H1 (cell line): ENCODE measurements around the gene SLFN12L. TPM values are rescaled to one million over a fixed set of nuclear protein-coding genes. Genes with fewer than 3 reads are reported as not detected.

ENCODE experiments used
- CTCF ChIA-PET: fragments of 300-600 bp; sonication (Branson Sonifier 250); formaldehyde crosslinking; loops from one replicate; lab custom pipeline; 2021; ENCODE audit not compliant: partially characterized antibody; lab: Charles Lee
- POLR2A ChIA-PET: fragments of 300-600 bp; sonication (Branson Sonifier 250); formaldehyde crosslinking; loops from one replicate; lab custom pipeline; 2021; ENCODE audit warnings: inconsistent platforms; ENCODE audit not compliant: partially characterized antibody; lab: Charles Lee
- DNase-seq, 2 experiments: peaks; one replicate each; pipeline versions ENCODE4 v3.0.0 to v3.0.0-alpha.2; 2010 to 2022; ENCODE audit warnings: low spot score in 2 of 2, low read depth in 1 of 2, mixed read lengths in 1 of 2
- FAIRE-seq: peaks from 2 replicates; lab custom pipeline; 2011; peaks lifted over from hg19 to GRCh38; lab: Jason Lieb, UNC
- H2AFZ ChIP-seq: 2 replicates; pipeline ENCODE4 v1.8.1; 2012; ENCODE audit warnings: low read length, inconsistent platforms
- H2AK5ac ChIP-seq: 2 replicates; pipeline ENCODE4 v1.6.1; 2013; ENCODE audit warnings: low read depth, low read length
- H2BK120ac ChIP-seq: replicated peaks from 2 replicates; pipeline ENCODE3; 2013; ENCODE audit warnings: low read depth, low read length, inconsistent platforms
- H2BK12ac ChIP-seq: 2 replicates; pipeline ENCODE4 v1.6.1; 2013; ENCODE audit warnings: low read depth, low read length
- H2BK15ac ChIP-seq: 2 replicates; pipeline ENCODE4 v1.6.1; 2013; ENCODE audit warnings: low read length
- H2BK20ac ChIP-seq: 2 replicates; pipeline ENCODE4 v1.6.1; 2013; ENCODE audit warnings: low read length
- H2BK5ac ChIP-seq: 2 replicates; pipeline ENCODE4 v1.6.1; 2013; ENCODE audit warnings: low read depth, low read length
- H3K14ac ChIP-seq: 2 replicates; pipeline ENCODE4 v1.6.1; 2013; ENCODE audit warnings: inconsistent platforms; ENCODE audit not compliant: insufficient read length
- H3K18ac ChIP-seq: 2 replicates; pipeline ENCODE4 v1.6.1; 2013; ENCODE audit warnings: low read length; ENCODE audit errors: extremely low read depth
- H3K23ac ChIP-seq: 2 replicates; pipeline ENCODE4 v1.6.1; 2013; ENCODE audit warnings: inconsistent platforms; ENCODE audit not compliant: insufficient read length
- H3K23me2 ChIP-seq: 2 replicates; pipeline ENCODE4 v1.6.1; 2013; ENCODE audit warnings: low read depth, low read length
- H3K27ac ChIP-seq: 2 replicates; pipeline ENCODE4 v1.6.1; 2011; ENCODE audit warnings: low read depth, low read length, inconsistent platforms
- H3K27me3 ChIP-seq, 4 experiments: replicated peaks in 1 of 4; 1 replicate in 1 of 4; 2 replicates in 3 of 4; pipeline versions ENCODE4 v1.6.1 to v1.8.1; 2011 to 2013; ENCODE audit warnings: low read length in 3 of 4, mild to moderate bottlenecking in 3 of 4, inconsistent platforms in 2 of 4, mixed read lengths in 2 of 4, moderate library complexity in 1 of 4; ENCODE audit not compliant: control insufficient read depth in 3 of 4, insufficient read depth in 3 of 4; ENCODE audit errors: extremely low read depth in 1 of 4
- H3K36me3 ChIP-seq, 4 experiments: 2 replicates each; pipeline versions ENCODE4 v1.6.1 to v1.8.1; 2011 to 2013; ENCODE audit warnings: mild to moderate bottlenecking in 4 of 4, low read length in 3 of 4, moderate library complexity in 2 of 4, control low read depth in 1 of 4, inconsistent platforms in 1 of 4; ENCODE audit not compliant: insufficient read depth in 4 of 4, control insufficient read depth in 2 of 4
- H3K4ac ChIP-seq: replicated peaks from 2 replicates; pipeline ENCODE3; 2013; ENCODE audit warnings: low read length, low read depth, mixed read lengths, inconsistent platforms; ENCODE audit not compliant: insufficient read length
- H3K4me1 ChIP-seq, 4 experiments: replicated peaks in 1 of 4; 1 replicate in 1 of 4; 2 replicates in 3 of 4; pipeline versions ENCODE4 v1.6.1 to v1.8.1; 2011 to 2013; ENCODE audit warnings: low read length in 3 of 4, inconsistent platforms in 2 of 4, mixed read lengths in 1 of 4; ENCODE audit not compliant: insufficient read depth in 4 of 4, control insufficient read depth in 3 of 4
- H3K4me2 ChIP-seq, 2 experiments: 2 replicates each; pipeline versions ENCODE4 v1.6.1 to v1.8.1; 2011 to 2013; ENCODE audit warnings: low read depth in 2 of 2, low read length in 2 of 2, control low read depth in 1 of 2, inconsistent platforms in 1 of 2, mild to moderate bottlenecking in 1 of 2; ENCODE audit not compliant: insufficient read depth in 1 of 2
- H3K4me3 ChIP-seq, 4 experiments: fragments of 200-600, 300-600 bp in 1 of 4; sonication (generic), shearing (Covaris generic), sonication (Bioruptor Twin) in 1 of 4; 2 replicates each; pipeline versions ENCODE4 v1.5.1 to v1.8.1; 2011 to 2016; ENCODE audit warnings: low read length in 4 of 4, low read depth in 3 of 4, control low read depth in 2 of 4, inconsistent platforms in 2 of 4, mild to moderate bottlenecking in 2 of 4, mixed read lengths in 1 of 4, moderate library complexity in 1 of 4; ENCODE audit not compliant: insufficient read depth in 2 of 4; ENCODE audit errors: extremely low read depth in 1 of 4
- H3K56ac ChIP-seq: replicated peaks from 2 replicates; pipeline ENCODE3; 2013; ENCODE audit warnings: low read depth, mild to moderate bottlenecking, mixed read lengths, low read length, inconsistent platforms; ENCODE audit not compliant: insufficient read length
- H3K79me1 ChIP-seq: 2 replicates; pipeline ENCODE4 v1.6.1; 2013; ENCODE audit warnings: low read depth, low read length, control low read depth
- H3K79me2 ChIP-seq, 2 experiments: 2 replicates each; pipeline versions ENCODE4 v1.6.1 to v1.8.1; 2012 to 2013; ENCODE audit warnings: low read length in 2 of 2, mild to moderate bottlenecking in 2 of 2, inconsistent platforms in 1 of 2; ENCODE audit not compliant: insufficient read depth in 2 of 2, control insufficient read depth in 1 of 2
- H3K9ac ChIP-seq, 4 experiments: replicated peaks in 1 of 4; 1 replicate in 1 of 4; 2 replicates in 3 of 4; pipeline versions ENCODE4 v1.6.1 to v1.8.1; 2011 to 2013; ENCODE audit warnings: low read depth in 3 of 4, low read length in 3 of 4, control low read depth in 2 of 4, mild to moderate bottlenecking in 2 of 4, moderate library complexity in 2 of 4, inconsistent platforms in 1 of 4; ENCODE audit errors: extremely low read depth in 1 of 4
- H3K9me3 ChIP-seq, 2 experiments: 2 replicates each; pipeline versions ENCODE4 v1.6.1 to v1.8.1; 2012 to 2013; ENCODE audit warnings: mild to moderate bottlenecking in 2 of 2, moderate library complexity in 2 of 2, control low read depth in 1 of 2, inconsistent platforms in 1 of 2, low read depth in 1 of 2, low read length in 1 of 2, mixed read lengths in 1 of 2; ENCODE audit not compliant: insufficient read depth in 2 of 2
- H4K20me1 ChIP-seq, 2 experiments: replicated peaks in 1 of 2; 2 replicates each; pipeline versions ENCODE3 to v1.8.1; 2011 to 2013; ENCODE audit warnings: inconsistent platforms in 2 of 2, low read length in 2 of 2, mild to moderate bottlenecking in 1 of 2; ENCODE audit not compliant: insufficient read depth in 2 of 2, control insufficient read depth in 1 of 2
- H4K5ac ChIP-seq: 2 replicates; pipeline ENCODE4 v1.6.1; 2013; ENCODE audit warnings: low read length, low read depth, mixed read lengths, inconsistent platforms; ENCODE audit not compliant: insufficient read length
- H4K8ac ChIP-seq: 2 replicates; pipeline ENCODE4 v1.8.0; 2013; ENCODE audit warnings: mild to moderate bottlenecking, moderate library complexity, low read length, inconsistent platforms; ENCODE audit not compliant: insufficient read depth; ENCODE audit errors: extremely low read depth
- H4K91ac ChIP-seq: replicated peaks from 2 replicates; pipeline ENCODE3; 2013; ENCODE audit warnings: low read length, mixed read lengths, inconsistent platforms; ENCODE audit not compliant: insufficient read length
- BACH1 ChIP-seq: IDR thresholded peaks from 2 replicates; pipeline ENCODE4 v1.6.1; 2012; ENCODE audit warnings: low read length, improper control_type of control experiment
- CBX8 ChIP-seq: fragments of 300-800, 300-1000 bp; sonication (generic); IDR thresholded peaks from 2 replicates; pipeline ENCODE4 v1.7.1; 2016; ENCODE audit warnings: low read depth, low read length, borderline replicate concordance
- CHD1 ChIP-seq: IDR thresholded peaks from 2 replicates; pipeline ENCODE4 v1.6.1; 2012; ENCODE audit warnings: low read depth, low read length, improper control_type of control experiment
- EGR1 ChIP-seq: IDR thresholded peaks from 2 replicates; pipeline ENCODE4 v1.6.1; 2011; ENCODE audit warnings: low read depth, low read length, borderline replicate concordance
- HDAC2 ChIP-seq, 2 experiments: fragments of 300-600 bp in 1 of 2; sonication (generic) in 1 of 2; IDR thresholded peaks; 2 replicates each; pipeline ENCODE4 v1.6.1; 2011 to 2012; ENCODE audit warnings: low read depth in 2 of 2, low read length in 2 of 2, mild to moderate bottlenecking in 2 of 2, moderate library complexity in 2 of 2, borderline replicate concordance in 1 of 2, inconsistent platforms in 1 of 2
- KDM4A ChIP-seq: IDR thresholded peaks from one replicate; pipeline ENCODE4 v1.7.1; 2012; ENCODE audit warnings: low read depth, mild to moderate bottlenecking, moderate library complexity, low read length, inconsistent platforms; ENCODE audit not compliant: severe bottlenecking
- MAX ChIP-seq: IDR thresholded peaks from 2 replicates; pipeline ENCODE4 v1.6.1; 2012; ENCODE audit warnings: inconsistent platforms
- RBBP5 ChIP-seq: IDR thresholded peaks from 2 replicates; pipeline ENCODE4 v1.7.1; 2012; ENCODE audit warnings: low read depth, mild to moderate bottlenecking, inconsistent platforms, low read length, moderate library complexity, borderline replicate concordance
- RFX5 ChIP-seq: IDR thresholded peaks from 2 replicates; pipeline ENCODE4 v1.6.1; 2011; ENCODE audit warnings: low read depth, low read length, improper control_type of control experiment, borderline replicate concordance
- RXRA ChIP-seq: IDR thresholded peaks from 2 replicates; pipeline ENCODE4 v1.6.1; 2011; ENCODE audit warnings: low read depth, mild to moderate bottlenecking, low read length, moderate library complexity; ENCODE audit not compliant: insufficient read depth
- SIN3A ChIP-seq, 2 experiments: IDR thresholded peaks in 1 of 2; conservative IDR thresholded peaks in 1 of 2; 2 replicates each; pipeline ENCODE4 v1.6.1; 2011 to 2012; ENCODE audit warnings: low read length in 2 of 2, improper control_type of control experiment in 1 of 2, low read depth in 1 of 2, mild to moderate bottlenecking in 1 of 2
- SIRT6 ChIP-seq: IDR thresholded peaks from one replicate; pipeline ENCODE4 v1.7.1; 2012; ENCODE audit warnings: low read length, inconsistent platforms
- SP2 ChIP-seq: IDR thresholded peaks from 2 replicates; pipeline ENCODE4 v1.6.1; 2012; ENCODE audit warnings: mild to moderate bottlenecking, low read length, inconsistent platforms
- SUZ12 ChIP-seq: fragments of 200-600 bp; sonication (generic); IDR thresholded peaks from 2 replicates; pipeline ENCODE4 v1.6.1; 2012; ENCODE audit warnings: mild to moderate bottlenecking, inconsistent platforms, low read length, moderate library complexity, mixed read lengths
- TBP ChIP-seq: IDR thresholded peaks from 2 replicates; pipeline ENCODE4 v1.6.1; 2011; ENCODE audit warnings: low read depth, low read length, improper control_type of control experiment
- WGBS, 2 experiments: shearing (Covaris generic) in 1 of 2; methylation state at CpG; one replicate each; pipeline versions ENCODE4 v1.1.6 to v1.1.7; 2013 to 2015; ENCODE audit warnings: low lambda C conversion rate in 2 of 2, mixed read lengths in 2 of 2, inconsistent platforms in 1 of 2, low coverage in 1 of 2, missing lambda C conversion rate in 1 of 2; ENCODE audit not compliant: insufficient replicate concordance in 2 of 2, insufficient coverage in 1 of 2, insufficient read length in 1 of 2; ENCODE audit errors: extremely low coverage in 1 of 2, missing lambda C conversion rate in 1 of 2; 5-methylcytosine and 5-hydroxymethylcytosine counted together
- polyA plus RNA-seq, 7 experiments: library from polyadenylated mRNA; depleted of rRNA in 3 of 7; stranded (reverse) in 5 of 7; unstranded in 2 of 7; fragments of >200 nt in 5 of 7; fragments of 200-250 nt in 2 of 7; gene quantifications; 1 replicate in 5 of 7; 2 replicates in 1 of 7; 4 replicates in 1 of 7; pipeline versions ENCODE4 v1.2.1 to v1.2.3, GENCODE V29; 2011 to 2013; ENCODE audit warnings: missing spikeins in 2 of 7, mixed read lengths in 2 of 7
- total RNA-seq: library from RNA; stranded (reverse); fragmentation: NEBNext Ultra II Directional; extraction: Animal tissue kit (Norgen Biotek cat#: 25700); gene quantifications from 2 replicates; pipeline ENCODE4 v1.2.1, GENCODE V29; 2021

Gene SLFN12L
- total and polyA plus RNA-seq, 2 of the 8 experiments (the other 6 are each of a cell fraction or from before 2014, with no cell fraction given): not detected

- no peak overlapping the region for H3K14ac ChIP-seq
- DNase-seq: no peak
- no peak for TF ChIP-seq HDAC2 (IDR thresholded peaks at IDR 0.05; ENCODE audit: borderline replicate concordance in 1 of 2, low read depth in 2 of 2, low read length in 2 of 2)
- TF ChIP-seq EGR1: no peak
- no peak for TF ChIP-seq CHD1
- no peak for TF ChIP-seq TBP
- TF ChIP-seq RBBP5: no peak
- TF ChIP-seq MAX: no peak
- no peak for TF ChIP-seq SUZ12
- TF ChIP-seq SP2: no peak
- no peak for TF ChIP-seq RXRA
- TF ChIP-seq BACH1: no peak
- no peak for TF ChIP-seq SIN3A (conservative IDR thresholded peaks at IDR 0.05 in 1 of 2, IDR thresholded peaks at IDR 0.05 in 1 of 2; ENCODE audit: low read depth in 1 of 2, low read length in 2 of 2)
- TF ChIP-seq RFX5: no peak
- no peak for TF ChIP-seq CBX8
- no peak for TF ChIP-seq SIRT6
- no peak for TF ChIP-seq KDM4A
Measured at GRCh38 chr17:35529866-35530265, 7.6 kb downstream of the SLFN12L start.

More at GRCh38 chr17:35529866-35530265, 7.6 kb downstream of the SLFN12L start:
- Histone ChIP-seq H3K56ac (no peak overlapping the region), H3K9me3 (no peaks in the 10 kb centered on the region), H2AK5ac (no peak overlapping the region), H3K79me2 (no peaks in the 10 kb centered on the region), H3K27me3 (no peaks in the 10 kb centered on the region), H4K20me1 (no peaks in the 10 kb centered on the region), H4K5ac (no peak overlapping the region), H3K4ac (no peak overlapping the region), H2BK12ac (no peak overlapping the region), H3K18ac (no peak overlapping the region), H3K4me3 (no peak overlapping the region), H2BK120ac (no peak overlapping the region), H2BK5ac (no peak overlapping the region), H3K79me1 (no peaks in the 10 kb centered on the region), H3K27ac (no peak overlapping the region), H2BK15ac (no peak overlapping the region), H2BK20ac (no peak overlapping the region), H2AFZ (no peak overlapping the region), H4K8ac (no peak overlapping the region), H3K4me2 (no peak overlapping the region), H3K23me2 (no peaks in the 10 kb centered on the region), H3K9ac (no peak overlapping the region), H3K23ac (no peak overlapping the region), H3K4me1 (no peaks in the 10 kb centered on the region), H3K36me3 (no peaks in the 10 kb centered on the region), H4K91ac (no peak overlapping the region)
- 86% methylated on average over 3 of the region's 8 CpGs; no CpG with 5 or more reads in 1 of the 2 experiments for WGBS, 2 experiments
- ChIA-PET CTCF (interaction anchor here (0.6 to 1.0 kb wide), 2 partner anchors 217 to 319 kb away, joined by 3 read pairs; no protein-coding TSS in a partner anchor), POLR2A (no interaction called here)
- no peak for FAIRE-seq
